Measurements from ENCODE around the gene PCDHA10.
"Not testable (repeated sequence)": the region's sequence is repeated elsewhere in the genome, so short reads cannot be mapped to it uniquely, and the experiment has no call there.

The PCDHA10 gene, protein sequence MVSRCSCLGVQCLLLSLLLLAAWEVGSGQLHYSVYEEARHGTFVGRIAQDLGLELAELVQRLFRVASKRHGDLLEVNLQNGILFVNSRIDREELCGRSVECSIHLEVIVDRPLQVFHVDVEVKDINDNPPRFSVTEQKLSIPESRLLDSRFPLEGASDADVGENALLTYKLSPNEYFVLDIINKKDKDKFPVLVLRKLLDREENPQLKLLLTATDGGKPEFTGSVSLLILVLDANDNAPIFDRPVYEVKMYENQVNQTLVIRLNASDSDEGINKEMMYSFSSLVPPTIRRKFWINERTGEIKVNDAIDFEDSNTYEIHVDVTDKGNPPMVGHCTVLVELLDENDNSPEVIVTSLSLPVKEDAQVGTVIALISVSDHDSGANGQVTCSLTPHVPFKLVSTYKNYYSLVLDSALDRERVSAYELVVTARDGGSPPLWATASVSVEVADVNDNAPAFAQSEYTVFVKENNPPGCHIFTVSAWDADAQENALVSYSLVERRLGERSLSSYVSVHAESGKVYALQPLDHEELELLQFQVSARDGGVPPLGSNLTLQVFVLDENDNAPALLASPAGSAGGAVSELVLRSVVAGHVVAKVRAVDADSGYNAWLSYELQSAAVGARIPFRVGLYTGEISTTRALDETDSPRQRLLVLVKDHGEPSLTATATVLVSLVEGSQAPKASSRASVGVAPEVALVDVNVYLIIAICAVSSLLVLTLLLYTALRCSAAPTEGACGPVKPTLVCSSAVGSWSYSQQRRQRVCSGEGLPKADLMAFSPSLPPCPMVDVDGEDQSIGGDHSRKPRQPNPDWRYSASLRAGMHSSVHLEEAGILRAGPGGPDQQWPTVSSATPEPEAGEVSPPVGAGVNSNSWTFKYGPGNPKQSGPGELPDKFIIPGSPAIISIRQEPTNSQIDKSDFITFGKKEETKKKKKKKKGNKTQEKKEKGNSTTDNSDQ

DNA sequence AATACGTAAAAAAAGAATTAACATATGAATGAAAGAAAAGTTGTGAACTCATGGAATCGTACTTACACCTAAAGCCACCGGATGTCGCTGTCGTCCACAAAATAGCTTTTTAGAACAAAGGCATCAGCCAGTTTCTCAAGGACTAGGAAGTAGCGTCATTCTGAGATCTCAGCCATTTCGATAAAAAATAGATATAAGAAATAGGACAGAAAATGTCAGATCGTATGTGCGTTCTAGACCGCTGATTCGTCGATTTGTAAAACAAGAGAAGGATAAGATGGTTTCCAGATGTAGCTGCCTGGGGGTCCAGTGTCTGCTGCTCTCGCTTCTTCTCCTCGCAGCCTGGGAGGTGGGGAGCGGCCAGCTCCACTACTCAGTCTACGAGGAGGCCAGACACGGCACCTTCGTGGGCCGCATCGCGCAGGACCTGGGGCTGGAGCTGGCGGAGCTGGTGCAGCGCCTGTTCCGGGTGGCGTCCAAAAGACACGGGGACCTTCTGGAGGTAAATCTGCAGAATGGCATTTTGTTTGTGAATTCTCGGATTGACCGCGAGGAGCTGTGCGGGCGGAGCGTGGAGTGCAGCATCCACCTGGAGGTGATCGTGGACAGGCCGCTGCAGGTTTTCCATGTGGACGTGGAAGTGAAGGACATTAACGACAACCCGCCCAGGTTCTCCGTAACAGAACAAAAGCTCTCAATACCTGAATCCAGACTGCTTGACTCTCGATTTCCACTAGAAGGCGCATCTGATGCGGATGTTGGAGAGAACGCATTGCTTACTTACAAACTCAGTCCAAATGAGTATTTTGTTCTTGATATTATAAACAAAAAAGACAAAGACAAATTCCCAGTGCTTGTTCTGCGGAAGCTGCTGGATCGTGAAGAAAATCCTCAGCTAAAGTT is at the start of gene PCDHA10:
Gene PCDHA10 (plus strand): TSS at position 126 of the 903 bp plus-strand sequence. CDS start 152 bp downstream, at position 278.
- DNase-seq = peak; percentile 12

DNA sequence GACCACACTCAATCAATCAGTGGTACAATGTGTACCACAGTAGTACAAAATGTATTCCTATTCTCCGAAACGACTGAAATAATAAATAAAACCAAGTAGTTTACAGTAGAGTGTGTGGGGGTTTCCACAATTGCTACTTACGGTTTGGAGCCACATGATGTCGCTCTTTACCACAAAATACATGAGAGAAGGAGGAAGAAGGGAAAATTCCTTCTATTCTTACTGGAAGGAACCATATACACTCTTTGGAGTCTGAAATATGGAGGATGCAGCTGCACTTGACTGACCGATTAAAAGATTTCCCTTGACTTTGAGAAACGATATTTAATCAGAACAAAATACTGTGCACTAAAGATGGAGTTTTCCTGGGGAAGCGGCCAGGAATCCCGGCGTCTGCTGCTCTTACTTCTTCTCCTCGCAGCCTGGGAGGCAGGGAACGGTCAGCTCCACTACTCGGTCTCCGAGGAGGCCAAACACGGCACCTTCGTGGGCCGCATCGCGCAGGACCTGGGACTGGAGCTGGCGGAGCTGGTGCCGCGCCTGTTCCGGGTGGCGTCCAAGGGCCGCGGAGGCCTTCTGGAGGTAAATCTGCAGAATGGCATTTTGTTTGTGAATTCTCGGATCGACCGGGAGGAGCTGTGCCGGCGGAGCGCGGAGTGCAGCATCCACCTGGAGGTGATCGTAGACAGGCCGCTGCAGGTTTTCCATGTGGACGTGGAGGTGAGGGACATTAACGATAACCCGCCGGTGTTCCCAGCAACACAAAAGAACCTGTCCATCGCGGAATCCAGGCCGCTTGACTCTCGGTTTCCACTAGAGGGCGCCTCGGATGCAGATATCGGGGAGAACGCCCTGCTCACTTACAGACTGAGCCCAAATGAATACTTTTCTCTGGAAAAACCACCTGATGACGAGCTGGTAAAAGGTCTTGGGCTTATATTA is 48.6 kb upstream of the PCDHA10 start, which contains the start of gene PCDHA4:
Gene PCDHA4 (plus strand): TSS at position 235 of the 942 bp plus-strand sequence.
- DNase-seq = peak; percentile 44

DNA sequence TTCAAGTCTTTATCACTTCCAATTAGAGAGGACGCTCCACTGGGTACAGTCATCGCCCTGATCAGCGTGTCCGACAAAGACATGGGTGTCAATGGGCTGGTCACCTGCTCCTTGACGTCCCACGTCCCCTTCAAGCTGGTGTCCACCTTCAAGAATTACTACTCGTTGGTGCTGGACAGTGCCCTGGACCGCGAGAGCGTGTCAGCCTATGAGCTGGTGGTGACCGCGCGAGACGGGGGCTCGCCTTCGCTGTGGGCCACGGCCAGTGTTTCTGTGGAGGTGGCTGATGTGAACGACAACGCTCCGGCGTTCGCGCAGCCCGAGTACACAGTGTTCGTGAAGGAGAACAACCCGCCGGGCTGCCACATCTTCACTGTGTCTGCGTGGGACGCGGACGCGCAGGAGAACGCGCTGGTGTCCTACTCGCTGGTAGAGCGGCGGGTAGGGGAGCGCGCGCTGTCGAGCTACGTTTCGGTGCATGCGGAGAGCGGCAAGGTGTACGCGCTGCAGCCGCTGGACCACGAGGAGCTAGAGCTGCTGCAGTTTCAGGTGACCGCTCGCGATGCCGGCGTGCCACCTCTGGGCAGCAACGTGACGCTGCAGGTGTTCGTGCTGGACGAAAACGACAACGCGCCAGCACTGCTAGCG is 47.3 kb upstream of the PCDHA10 start:
- DNase-seq = not testable (repeated sequence)

DNA sequence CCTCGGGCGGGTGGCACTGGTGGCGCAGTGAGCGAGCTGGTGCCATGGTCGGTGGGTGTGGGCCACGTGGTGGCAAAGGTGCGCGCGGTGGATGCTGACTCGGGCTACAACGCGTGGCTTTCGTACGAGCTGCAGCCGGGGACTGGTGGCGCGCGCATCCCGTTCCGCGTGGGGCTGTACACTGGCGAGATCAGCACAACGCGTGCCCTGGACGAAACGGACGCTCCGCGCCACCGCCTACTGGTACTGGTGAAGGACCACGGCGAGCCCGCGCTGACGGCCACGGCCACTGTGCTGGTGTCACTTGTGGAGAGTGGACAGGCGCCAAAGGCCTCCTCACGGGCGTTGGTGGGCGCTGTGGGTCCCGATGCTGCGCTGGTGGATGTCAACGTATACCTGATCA is 46.8 kb upstream of the PCDHA10 start:
- no peak for DNase-seq

DNA sequence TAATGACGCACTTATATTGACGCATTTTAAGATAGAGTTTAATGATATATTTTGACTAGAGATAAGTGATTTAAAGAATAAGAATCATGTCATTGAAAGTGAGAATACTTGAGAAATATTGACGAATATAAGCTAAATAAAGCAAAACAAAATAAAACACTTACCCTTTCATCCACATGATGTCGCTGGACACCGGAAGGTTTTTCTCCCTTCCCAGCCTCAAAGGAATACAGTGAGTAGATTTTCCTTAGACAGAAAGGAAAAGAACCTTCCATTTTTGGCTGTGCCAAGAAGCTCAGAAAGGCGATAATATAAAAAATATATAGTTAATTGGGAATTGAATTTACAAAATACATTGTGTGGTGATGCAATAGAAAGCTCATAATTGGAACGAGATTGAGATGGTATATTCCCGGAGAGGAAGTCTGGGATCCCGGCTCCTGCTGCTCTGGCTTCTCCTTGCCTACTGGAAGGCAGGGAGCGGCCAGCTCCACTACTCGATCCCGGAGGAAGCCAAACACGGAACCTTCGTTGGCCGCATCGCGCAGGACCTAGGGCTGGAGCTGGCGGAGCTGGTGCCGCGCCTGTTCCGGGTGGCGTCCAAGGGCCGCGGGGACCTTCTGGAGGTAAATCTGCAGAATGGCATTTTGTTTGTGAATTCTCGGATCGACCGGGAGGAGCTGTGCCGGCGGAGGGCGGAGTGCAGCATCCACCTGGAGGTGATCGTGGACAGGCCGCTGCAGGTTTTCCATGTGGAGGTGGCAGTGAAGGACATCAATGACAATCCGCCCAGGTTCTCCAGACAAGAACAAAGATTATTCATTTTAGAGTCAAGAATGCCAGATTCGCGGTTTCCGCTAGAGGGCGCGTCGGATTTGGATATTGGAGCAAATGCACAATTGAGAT is 34.1 kb upstream of the PCDHA10 start, which contains the start of gene PCDHA5:
Gene PCDHA5 (plus strand): TSS at position 239 of the 906 bp plus-strand sequence.
- peak; percentile 58 for DNase-seq

DNA sequence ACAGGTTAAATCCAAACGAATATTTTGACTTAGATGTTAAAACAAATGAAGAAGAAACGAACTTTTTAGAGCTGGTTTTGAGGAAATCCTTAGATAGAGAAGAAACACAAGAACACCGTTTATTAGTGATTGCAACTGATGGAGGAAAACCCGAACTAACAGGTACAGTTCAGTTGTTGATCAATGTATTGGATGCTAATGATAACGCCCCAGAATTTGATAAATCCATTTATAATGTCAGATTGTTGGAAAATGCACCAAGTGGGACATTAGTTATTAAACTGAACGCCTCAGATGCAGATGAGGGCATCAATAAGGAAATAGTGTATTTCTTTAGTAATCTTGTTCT is 33.4 kb upstream of the PCDHA10 start:
- no peak for DNase-seq

DNA sequence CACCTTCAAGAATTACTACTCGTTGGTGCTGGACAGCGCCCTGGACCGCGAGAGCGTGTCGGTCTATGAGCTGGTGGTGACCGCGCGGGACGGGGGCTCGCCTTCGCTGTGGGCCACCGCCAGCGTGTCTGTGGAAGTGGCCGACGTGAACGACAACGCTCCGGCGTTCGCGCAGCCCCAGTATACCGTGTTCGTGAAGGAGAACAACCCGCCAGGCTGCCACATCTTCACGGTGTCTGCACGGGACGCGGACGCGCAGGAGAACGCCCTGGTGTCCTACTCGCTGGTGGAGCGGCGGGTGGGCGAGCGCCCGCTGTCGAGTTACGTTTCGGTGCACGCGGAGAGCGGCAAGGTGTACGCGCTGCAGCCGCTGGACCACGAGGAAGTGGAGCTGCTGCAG is 32.7 kb upstream of the PCDHA10 start:
- not testable (repeated sequence) for DNase-seq

DNA sequence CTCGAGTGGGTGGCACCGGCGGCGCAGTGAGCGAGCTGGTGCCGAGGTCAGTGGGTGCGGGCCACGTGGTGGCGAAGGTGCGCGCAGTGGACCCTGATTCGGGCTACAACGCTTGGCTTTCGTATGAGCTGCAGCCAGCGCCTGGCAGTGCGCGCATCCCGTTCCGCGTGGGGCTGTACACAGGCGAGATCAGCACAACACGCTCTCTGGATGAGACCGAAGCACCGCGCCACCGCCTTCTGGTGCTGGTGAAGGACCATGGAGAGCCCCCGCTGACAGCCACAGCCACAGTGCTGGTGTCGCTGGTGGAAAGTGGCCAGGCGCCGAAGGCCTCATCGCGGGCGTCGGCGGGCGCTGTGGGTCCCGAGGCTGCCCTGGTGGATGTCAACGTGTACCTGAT is 32.2 kb upstream of the PCDHA10 start:
- no peak for DNase-seq

DNA sequence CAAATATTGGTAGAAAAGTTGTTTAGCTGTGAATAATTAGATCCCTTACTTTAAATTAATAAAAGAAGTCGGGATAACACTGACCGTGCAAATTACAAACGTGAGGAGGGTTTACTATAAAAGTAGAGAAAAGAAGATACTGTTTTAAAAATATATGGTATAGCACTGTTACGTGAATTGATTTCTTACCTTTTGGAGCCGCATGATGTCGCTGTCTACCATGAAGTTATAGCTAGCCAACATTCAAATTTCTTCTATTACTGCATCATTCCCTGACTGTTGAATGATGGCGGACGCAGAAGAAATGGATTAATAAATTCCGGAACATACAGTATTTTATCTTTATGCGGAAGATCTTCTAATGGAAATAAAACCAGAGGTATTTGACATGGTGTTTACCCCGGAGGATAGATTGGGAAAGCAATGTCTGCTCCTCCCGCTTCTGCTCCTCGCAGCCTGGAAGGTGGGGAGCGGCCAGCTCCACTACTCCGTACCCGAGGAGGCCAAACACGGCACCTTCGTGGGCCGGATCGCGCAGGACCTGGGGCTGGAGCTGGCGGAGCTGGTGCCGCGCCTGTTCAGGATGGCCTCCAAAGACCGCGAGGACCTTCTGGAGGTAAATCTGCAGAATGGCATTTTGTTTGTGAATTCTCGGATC is 27.9 kb upstream of the PCDHA10 start, which contains the start of gene PCDHA6:
Gene PCDHA6 (plus strand): TSS at position 257 of the 658 bp plus-strand sequence. CDS start 132 bp downstream, at position 389.
- DNase-seq = no peak

DNA sequence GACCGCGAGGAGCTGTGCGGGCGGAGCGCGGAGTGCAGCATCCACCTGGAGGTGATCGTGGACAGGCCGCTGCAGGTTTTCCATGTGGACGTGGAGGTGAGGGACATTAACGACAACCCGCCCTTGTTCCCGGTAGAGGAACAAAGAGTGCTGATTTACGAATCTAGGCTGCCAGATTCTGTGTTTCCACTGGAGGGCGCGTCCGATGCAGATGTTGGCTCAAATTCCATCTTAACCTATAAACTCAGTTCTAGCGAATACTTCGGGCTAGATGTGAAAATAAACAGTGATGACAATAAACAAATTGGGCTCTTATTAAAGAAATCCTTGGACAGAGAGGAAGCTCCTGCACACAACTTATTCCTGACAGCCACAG is 27.3 kb upstream of the PCDHA10 start:
- DNase-seq = no peak

DNA sequence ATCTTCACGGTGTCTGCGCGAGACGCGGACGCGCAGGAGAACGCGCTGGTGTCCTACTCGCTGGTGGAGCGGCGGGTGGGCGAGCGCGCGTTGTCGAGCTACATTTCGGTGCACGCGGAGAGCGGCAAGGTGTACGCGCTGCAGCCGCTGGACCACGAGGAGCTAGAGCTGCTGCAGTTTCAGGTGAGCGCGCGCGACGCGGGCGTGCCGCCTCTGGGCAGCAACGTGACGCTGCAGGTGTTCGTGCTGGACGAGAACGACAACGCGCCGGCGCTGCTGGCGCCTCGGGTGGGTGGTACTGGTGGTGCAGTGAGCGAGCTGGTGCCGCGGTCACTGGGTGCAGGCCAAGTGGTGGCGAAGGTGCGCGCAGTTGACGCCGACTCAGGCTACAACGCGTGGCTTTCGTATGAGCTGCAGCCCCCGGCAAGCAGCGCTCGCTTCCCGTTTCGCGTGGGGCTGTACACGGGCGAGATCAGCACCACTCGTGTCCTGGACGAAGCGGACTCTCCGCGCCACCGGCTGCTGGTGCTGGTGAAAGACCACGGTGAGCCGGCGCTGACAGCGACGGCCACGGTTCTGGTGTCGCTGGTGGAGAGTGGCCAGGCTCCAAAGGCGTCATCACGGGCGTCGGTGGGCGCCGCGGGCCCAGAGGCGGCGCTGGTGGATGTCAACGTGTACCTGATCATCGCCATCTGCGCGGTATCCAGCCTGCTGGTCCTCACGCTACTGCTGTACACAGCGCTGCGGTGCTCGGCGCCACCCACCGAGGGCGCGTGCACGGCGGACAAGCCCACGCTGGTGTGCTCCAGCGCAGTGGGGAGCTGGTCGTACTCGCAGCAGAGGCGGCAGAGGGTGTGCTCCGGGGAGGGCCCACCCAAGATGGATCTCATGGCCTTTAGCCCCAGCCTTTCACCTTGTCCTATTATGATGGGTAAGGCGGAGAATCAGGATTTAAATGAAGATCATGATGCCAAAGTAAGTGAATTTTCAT is 25.9 kb upstream of the PCDHA10 start:
- not testable (repeated sequence) for DNase-seq

DNA sequence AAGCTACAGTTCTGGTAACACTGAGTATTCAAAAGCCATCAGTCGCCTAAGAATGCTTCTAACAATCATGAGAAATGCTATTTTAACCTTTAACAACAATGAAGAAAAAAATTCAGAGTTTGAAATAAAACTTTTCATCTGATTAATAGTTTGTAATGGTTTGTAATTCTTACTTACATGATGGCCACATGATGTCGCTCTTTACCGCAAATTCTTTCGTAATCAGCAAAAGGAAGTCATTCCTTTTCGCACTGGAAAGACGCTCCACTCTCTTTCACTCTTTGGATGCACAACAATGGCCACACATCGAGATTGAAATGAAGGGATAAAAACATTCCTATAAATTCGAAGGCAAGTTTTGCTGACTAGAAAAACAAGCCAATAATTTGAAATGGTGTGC is 21.7 kb upstream of the PCDHA10 start, which contains the start of gene PCDHA7:
Gene PCDHA7 (plus strand): TSS at position 277 of the 400 bp plus-strand sequence. CDS start 115 bp downstream, at position 392.
- peak; percentile 15 for DNase-seq

DNA sequence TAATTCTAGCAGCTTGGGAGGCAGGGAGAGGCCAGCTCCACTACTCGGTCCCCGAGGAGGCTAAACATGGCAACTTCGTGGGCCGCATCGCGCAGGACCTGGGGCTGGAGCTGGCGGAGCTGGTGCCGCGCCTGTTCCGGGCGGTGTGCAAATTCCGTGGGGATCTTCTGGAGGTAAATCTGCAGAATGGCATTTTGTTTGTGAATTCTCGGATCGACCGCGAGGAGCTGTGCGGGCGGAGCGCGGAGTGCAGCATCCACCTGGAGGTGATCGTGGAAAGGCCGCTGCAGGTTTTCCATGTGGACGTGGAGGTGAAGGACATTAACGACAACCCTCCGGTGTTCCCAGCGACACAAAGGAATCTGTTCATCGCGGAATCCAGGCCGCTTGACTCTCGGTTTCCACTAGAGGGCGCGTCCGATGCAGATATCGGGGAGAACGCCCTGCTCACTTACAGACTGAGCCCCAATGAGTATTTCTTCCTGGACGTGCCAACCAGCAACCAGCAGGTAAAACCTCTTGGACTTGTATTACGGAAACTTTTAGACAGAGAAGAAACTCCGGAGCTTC is 21.2 kb upstream of the PCDHA10 start:
- DNase-seq = not testable (repeated sequence)

DNA sequence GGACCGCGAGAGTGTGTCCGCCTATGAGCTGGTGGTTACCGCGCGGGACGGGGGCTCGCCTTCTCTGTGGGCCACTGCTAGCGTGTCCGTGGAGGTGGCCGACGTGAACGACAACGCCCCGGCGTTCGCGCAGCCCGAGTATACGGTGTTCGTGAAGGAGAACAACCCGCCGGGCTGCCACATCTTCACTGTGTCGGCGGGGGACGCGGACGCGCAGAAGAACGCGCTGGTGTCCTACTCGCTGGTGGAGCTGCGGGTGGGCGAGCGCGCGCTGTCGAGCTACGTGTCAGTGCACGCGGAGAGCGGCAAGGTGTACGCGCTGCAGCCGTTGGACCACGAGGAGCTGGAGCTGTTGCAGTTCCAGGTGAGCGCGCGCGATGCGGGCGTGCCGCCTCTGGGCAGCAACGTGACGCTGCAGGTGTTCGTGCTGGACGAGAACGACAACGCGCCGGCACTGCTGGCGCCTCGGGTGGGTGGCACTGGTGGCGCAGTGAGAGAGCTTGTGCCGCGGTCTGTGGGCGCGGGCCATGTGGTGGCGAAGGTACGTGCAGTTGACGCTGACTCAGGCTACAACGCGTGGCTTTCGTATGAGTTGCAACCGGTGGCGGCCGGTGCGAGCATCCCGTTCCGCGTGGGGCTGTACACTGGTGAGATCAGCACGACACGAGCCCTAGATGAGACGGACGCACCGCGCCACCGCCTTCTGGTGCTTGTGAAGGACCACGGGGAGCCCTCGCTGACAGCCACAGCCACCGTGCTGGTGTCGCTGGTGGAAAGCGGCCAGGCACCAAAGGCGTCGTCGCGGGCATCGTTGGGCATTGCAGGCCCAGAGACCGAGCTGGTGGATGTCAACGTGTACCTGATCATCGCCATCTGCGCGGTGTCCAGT is 19.8 kb upstream of the PCDHA10 start:
- DNase-seq = no peak

DNA sequence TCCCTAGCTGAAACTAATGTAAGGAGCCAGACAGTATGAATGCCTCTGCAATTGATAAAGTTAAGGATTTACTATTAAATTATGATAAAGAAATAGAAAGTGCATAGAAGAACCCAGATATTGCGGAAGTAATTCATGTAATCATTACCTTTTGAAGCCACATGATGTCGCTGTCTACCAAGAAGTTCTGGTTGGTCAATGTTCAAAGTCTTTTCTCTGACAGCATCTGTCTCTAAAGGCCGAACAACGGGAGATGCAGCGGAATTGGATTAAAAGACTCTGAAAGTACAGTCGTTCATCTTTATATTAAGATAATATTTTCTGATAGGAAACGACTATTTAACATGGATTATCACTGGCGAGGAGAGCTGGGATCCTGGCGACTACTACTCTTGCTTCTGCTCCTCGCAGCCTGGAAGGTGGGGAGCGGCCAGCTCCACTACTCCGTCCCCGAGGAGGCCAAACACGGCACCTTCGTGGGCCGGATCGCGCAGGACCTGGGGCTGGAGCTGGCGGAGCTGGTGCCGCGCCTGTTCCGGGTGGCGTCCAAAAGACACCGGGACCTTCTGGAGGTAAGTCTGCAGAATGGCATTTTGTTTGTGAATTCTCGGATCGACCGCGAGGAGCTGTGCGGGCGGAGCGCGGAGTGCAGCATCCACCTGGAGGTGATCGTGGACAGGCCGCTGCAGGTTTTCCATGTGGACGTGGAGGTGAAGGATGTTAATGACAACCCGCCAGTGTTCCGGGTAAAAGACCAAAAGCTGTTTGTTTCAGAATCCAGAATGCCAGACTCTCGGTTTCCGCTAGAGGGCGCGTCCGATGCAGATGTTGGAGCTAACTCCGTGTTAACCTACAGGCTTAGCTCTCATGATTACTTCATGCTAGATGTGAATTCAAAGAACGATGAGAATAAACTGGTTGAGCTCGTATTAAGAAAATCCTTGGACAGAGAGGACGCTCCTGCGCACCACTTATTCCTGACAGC is 14.4 kb upstream of the PCDHA10 start, which contains the start of gene PCDHA8:
Gene PCDHA8 (plus strand): TSS at position 210 of the 985 bp plus-strand sequence. CDS start 135 bp downstream, at position 345.
- DNase-seq = peak; percentile 33
